DOHH2 (cell line): Measurements from ENCODE around the gene MTCL1.

Experiments
- H3F3A ChIP-seq: fragments of 200-600 bp; sonication (generic), shearing (Covaris generic); 2 replicates; pipeline ENCODE4 v1.6.0; 2016; ENCODE audit warnings: antibody characterized with exemption, mild to moderate bottlenecking; ENCODE audit not compliant: control insufficient read depth, insufficient read depth
- H3K27ac ChIP-seq: fragments of 200-600 bp; sonication (generic); 2 replicates; pipeline ENCODE4 v1.5.1; 2014; ENCODE audit warnings: low read depth, mild to moderate bottlenecking, low read length, moderate library complexity
- H3K27me3 ChIP-seq: fragments of 200-600 bp; sonication (generic); 2 replicates; pipeline ENCODE4 v1.6.1; 2014; ENCODE audit warnings: mild to moderate bottlenecking, low read length, mixed read lengths; ENCODE audit not compliant: control insufficient read depth
- H3K36me3 ChIP-seq: fragments of 200-600 bp; sonication (generic); 2 replicates; pipeline ENCODE4 v1.6.1; 2014; ENCODE audit warnings: mild to moderate bottlenecking, low read length, moderate library complexity, mixed read lengths; ENCODE audit not compliant: control insufficient read depth
- H3K4me1 ChIP-seq: fragments of 200-600 bp; sonication (generic); 2 replicates; pipeline ENCODE4 v1.6.1; 2014; ENCODE audit warnings: mild to moderate bottlenecking, low read length, mixed read lengths; ENCODE audit not compliant: control insufficient read depth
- H3K4me2 ChIP-seq: fragments of 200-600 bp; sonication (generic); 2 replicates; pipeline ENCODE4 v1.6.0; 2014; ENCODE audit warnings: mild to moderate bottlenecking, low read length, moderate library complexity
- H3K4me3 ChIP-seq: fragments of 200-600 bp; sonication (generic); 2 replicates; pipeline ENCODE4 v1.5.1; 2014; ENCODE audit warnings: mild to moderate bottlenecking, low read length, mixed read lengths
- H3K79me2 ChIP-seq: fragments of 200-600 bp; sonication (generic); 2 replicates; pipeline ENCODE4 v1.6.1; 2014; ENCODE audit warnings: mild to moderate bottlenecking, low read length, mixed read lengths; ENCODE audit not compliant: control insufficient read depth
- H3K9me2 ChIP-seq: fragments of 200-600 bp; sonication (generic); replicated peaks from 2 replicates; pipeline ENCODE4 v1.6.1; 2014; ENCODE audit warnings: mild to moderate bottlenecking, low read length, mixed read lengths; ENCODE audit not compliant: control insufficient read depth
- H3K9me3 ChIP-seq: fragments of 200-600 bp; sonication (generic); 2 replicates; pipeline ENCODE4 v1.6.1; 2014; ENCODE audit warnings: antibody characterized with exemption, low read length, mixed read lengths; ENCODE audit not compliant: control insufficient read depth, insufficient read depth
- H4K20me1 ChIP-seq: fragments of 200-600 bp; sonication (generic); 2 replicates; pipeline ENCODE4 v1.6.0; 2014; ENCODE audit warnings: low read depth, mild to moderate bottlenecking, antibody characterized with exemption, low read length, moderate library complexity; ENCODE audit not compliant: control insufficient read depth, insufficient read depth
- EZH2phosphoT487 ChIP-seq: fragments of 200-600 bp; sonication (generic); IDR thresholded peaks from 2 replicates; pipeline ENCODE4 v1.6.1; 2017; ENCODE audit warnings: borderline replicate concordance, mild to moderate bottlenecking, antibody characterized with exemption, low read length, moderate library complexity, mixed read lengths
- TF ChIP-seq, protein P1 (sequence below): fragments of 200-600 bp; sonication (generic); IDR thresholded peaks from one replicate; pipeline ENCODE4 v1.5.1; 2014; ENCODE audit warnings: antibody characterized with exemption, mild to moderate bottlenecking, low read depth, low read length; ENCODE audit not compliant: poor library complexity, severe bottlenecking

MTCL1 gene

DNA sequence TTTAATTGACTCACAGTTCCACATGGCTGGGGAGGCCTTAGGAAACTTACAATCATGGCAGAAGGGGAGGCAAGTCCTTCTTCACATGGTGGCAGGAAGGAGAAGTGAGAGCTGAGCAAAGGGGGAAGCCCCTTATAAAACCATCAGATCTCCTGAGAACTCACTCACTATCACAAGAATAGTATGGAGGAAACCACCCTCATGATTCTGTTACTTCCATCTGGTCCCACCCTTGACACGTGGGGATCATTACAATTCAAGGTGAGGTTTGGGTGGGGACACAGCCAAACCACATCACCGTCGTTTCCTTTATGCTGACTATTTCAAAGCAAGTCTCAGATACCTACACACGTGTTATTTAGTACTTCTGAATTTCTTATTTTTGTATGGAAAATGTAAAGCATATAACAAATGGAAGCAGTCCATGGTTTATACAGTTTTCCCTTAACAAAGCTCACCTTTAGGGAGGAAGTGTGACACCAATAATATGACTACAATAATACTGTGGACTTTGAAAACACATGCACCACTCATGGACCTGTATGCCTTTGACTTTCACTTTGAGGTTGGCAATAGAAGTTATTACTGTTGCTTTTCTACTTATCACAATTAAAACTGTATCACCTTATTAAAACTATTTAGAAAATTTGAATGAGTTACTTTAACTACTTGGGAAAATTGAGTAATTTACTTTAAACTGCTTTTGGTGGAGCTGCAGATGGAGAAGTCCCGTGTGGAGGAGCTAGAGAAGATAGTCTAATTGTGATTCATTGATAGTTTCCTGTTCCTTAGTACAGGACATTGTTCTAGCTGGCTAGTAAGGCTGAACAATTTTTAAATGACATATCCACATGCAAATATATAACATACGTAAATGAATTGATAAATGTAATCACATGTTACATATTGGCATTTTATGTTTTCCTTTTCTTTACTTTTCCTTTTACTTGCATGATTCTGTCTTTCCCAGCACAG lies 37.3 kb downstream of the MTCL1 start:
- Histone ChIP-seq H3K9me2 (no peaks in the 10 kb centered on the region), H3K4me1 (peaks cover 33% of the 10 kb centered on the region), H3K27me3 (no peaks in the 10 kb centered on the region), H3K27ac (no peak overlapping the region), H3K9me3 (peaks cover 9% of the 10 kb centered on the region), H3K4me3 (no peak overlapping the region), H3K79me2 (no peaks in the 10 kb centered on the region), H3K4me2 (no peak overlapping the region), H3F3A (no peaks in the 10 kb centered on the region), H4K20me1 (no peaks in the 10 kb centered on the region), H3K36me3 (peaks cover 21% of the 10 kb centered on the region)
- TF ChIP-seq, protein P1, sequence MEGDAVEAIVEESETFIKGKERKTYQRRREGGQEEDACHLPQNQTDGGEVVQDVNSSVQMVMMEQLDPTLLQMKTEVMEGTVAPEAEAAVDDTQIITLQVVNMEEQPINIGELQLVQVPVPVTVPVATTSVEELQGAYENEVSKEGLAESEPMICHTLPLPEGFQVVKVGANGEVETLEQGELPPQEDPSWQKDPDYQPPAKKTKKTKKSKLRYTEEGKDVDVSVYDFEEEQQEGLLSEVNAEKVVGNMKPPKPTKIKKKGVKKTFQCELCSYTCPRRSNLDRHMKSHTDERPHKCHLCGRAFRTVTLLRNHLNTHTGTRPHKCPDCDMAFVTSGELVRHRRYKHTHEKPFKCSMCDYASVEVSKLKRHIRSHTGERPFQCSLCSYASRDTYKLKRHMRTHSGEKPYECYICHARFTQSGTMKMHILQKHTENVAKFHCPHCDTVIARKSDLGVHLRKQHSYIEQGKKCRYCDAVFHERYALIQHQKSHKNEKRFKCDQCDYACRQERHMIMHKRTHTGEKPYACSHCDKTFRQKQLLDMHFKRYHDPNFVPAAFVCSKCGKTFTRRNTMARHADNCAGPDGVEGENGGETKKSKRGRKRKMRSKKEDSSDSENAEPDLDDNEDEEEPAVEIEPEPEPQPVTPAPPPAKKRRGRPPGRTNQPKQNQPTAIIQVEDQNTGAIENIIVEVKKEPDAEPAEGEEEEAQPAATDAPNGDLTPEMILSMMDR = no peak
- no peak for TF ChIP-seq EZH2phosphoT487

DNA sequence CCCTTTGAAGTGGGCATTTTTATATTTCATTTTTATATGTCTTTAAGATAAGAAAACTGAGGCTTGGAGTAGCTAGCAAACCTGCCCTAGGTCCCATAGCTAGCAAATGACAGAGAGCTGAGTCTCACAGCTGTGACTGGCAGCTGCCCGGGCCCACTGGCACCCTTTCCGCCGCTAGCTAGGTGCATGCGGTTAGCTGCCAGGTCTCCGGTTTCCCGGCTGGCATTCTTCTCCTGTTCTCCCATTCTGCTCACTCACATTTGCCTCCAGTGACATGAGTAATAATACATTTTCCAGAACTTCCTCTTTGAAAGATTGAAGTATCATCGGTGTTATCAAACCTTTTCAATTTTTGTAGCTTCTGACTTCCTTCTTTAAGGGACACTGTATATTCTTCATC lies 38.7 kb downstream of the MTCL1 start:
- peaks cover 9% of the 10 kb centered on the region for H3K9me3 ChIP-seq
- H3K27me3 ChIP-seq = no peaks in the 10 kb centered on the region
- H3F3A ChIP-seq = no peaks in the 10 kb centered on the region
- H3K79me2 ChIP-seq = no peaks in the 10 kb centered on the region
- H3K4me1 ChIP-seq = peaks cover 33% of the 10 kb centered on the region
- H3K4me3 ChIP-seq = no peak overlapping the region
- H4K20me1 ChIP-seq = no peaks in the 10 kb centered on the region
- H3K27ac ChIP-seq = no peak overlapping the region
- TF ChIP-seq, protein P1 = no peak
- no peak for TF ChIP-seq EZH2phosphoT487
- no peak overlapping the region for H3K4me2 ChIP-seq
- no peaks in the 10 kb centered on the region for H3K9me2 ChIP-seq
- H3K36me3 ChIP-seq = peaks cover 21% of the 10 kb centered on the region

DNA sequence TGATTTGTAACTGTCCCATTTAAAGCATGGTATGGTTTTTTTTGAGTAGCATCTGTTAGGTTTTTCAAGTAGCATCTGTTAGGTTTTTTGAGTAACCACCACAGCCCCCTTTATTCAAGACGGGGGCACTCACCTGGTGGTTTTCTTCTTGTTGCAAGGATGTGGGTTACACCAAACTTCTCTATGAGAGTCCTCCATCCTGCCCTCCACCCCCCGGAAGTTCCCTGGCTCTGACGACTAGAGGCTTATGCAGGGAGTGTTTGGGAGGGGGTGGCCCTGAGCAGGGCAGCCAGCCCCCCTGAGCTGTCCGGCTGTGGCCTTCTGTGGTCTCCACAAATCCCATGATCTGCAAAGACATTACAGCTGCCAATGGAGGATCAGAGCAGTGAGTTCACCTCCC lies 39.3 kb downstream of the MTCL1 start:
- Histone ChIP-seq H3K9me2 (no peaks in the 10 kb centered on the region), H3K4me3 (no peak overlapping the region), H3K36me3 (peaks cover 21% of the 10 kb centered on the region), H3K79me2 (no peaks in the 10 kb centered on the region), H3K4me1 (peaks cover 33% of the 10 kb centered on the region), H3K27ac (no peak overlapping the region), H3K27me3 (no peaks in the 10 kb centered on the region), H3K4me2 (peak overlapping the region; percentile 22), H3K9me3 (peaks cover 9% of the 10 kb centered on the region), H4K20me1 (no peaks in the 10 kb centered on the region), H3F3A (no peaks in the 10 kb centered on the region)
- no peak for TF ChIP-seq EZH2phosphoT487
- TF ChIP-seq, protein P1 = no peak
